Measurements from ENCODE around the gene IL1RAPL1.

Gene IL1RAPL1

GRCh38 chrX:28701222-28701621 lies 114.0 kb downstream of the IL1RAPL1 start:
- Histone ChIP-seq H3K27me3 (ENCODE audit: insufficient read depth, low read length, poor library complexity, severe bottlenecking) (no peaks in the 10 kb centered on the region), H3K4me3 (ENCODE audit: low read length, poor library complexity, severe bottlenecking) (no peak overlapping the region), H4K20me1 (ENCODE audit: insufficient read depth, low read length, poor library complexity, severe bottlenecking) (no peaks in the 10 kb centered on the region), H3K9ac (ENCODE audit: low read depth, low read length, poor library complexity, severe bottlenecking) (no peak overlapping the region), H3K9me2 (replicated peaks; ENCODE audit: low read depth, low read length) (no peaks in the 10 kb centered on the region), H3F3A (ENCODE audit: low read depth) (no peaks in the 10 kb centered on the region), H3K79me2 (ENCODE audit: insufficient read depth, low read length) (no peaks in the 10 kb centered on the region), H3K4me1 (ENCODE audit: insufficient read depth, low read length, poor library complexity, severe bottlenecking) (no peaks in the 10 kb centered on the region), H3K9me3 (ENCODE audit: insufficient read depth, low read depth, low read length) (no peaks in the 10 kb centered on the region), H3K36me3 (ENCODE audit: insufficient read depth, low read length) (no peaks in the 10 kb centered on the region), H3K4me2 (ENCODE audit: low read depth, low read length, poor library complexity, severe bottlenecking) (no peak overlapping the region), H2AFZ (ENCODE audit: low read length) (no peak overlapping the region)
- TF ChIP-seq EZH2phosphoT487 (IDR thresholded peaks at IDR 0.05; ENCODE audit: borderline replicate concordance), result no peak
- no peak for TF ChIP-seq CTCF (conservative IDR thresholded peaks at IDR 0.05; ENCODE audit: low read length)

GRCh38 chrX:28706964-28707363 lies 119.7 kb downstream of the IL1RAPL1 start:
- Histone ChIP-seq H3K9me3 (ENCODE audit: insufficient read depth, low read depth, low read length) (no peaks in the 10 kb centered on the region), H3K4me2 (ENCODE audit: low read depth, low read length, poor library complexity, severe bottlenecking) (no peak overlapping the region), H3K36me3 (ENCODE audit: insufficient read depth, low read length) (no peaks in the 10 kb centered on the region), H3K9me2 (replicated peaks; ENCODE audit: low read depth, low read length) (no peaks in the 10 kb centered on the region), H3K4me1 (ENCODE audit: insufficient read depth, low read length, poor library complexity, severe bottlenecking) (no peaks in the 10 kb centered on the region), H2AFZ (ENCODE audit: low read length) (no peak overlapping the region), H3K4me3 (ENCODE audit: low read length, poor library complexity, severe bottlenecking) (no peak overlapping the region), H3F3A (ENCODE audit: low read depth) (no peaks in the 10 kb centered on the region), H4K20me1 (ENCODE audit: insufficient read depth, low read length, poor library complexity, severe bottlenecking) (no peaks in the 10 kb centered on the region), H3K79me2 (ENCODE audit: insufficient read depth, low read length) (no peaks in the 10 kb centered on the region), H3K9ac (ENCODE audit: low read depth, low read length, poor library complexity, severe bottlenecking) (no peak overlapping the region), H3K27me3 (ENCODE audit: insufficient read depth, low read length, poor library complexity, severe bottlenecking) (no peaks in the 10 kb centered on the region)
- TF ChIP-seq EZH2phosphoT487 (IDR thresholded peaks at IDR 0.05; ENCODE audit: borderline replicate concordance), result no peak
- TF ChIP-seq CTCF (conservative IDR thresholded peaks at IDR 0.05; ENCODE audit: low read length), result no peak

GRCh38 chrX:28709421-28709820 lies 122.2 kb downstream of the IL1RAPL1 start:
- Histone ChIP-seq H3K79me2 (ENCODE audit: insufficient read depth, low read length) (no peaks in the 10 kb centered on the region), H3K4me1 (ENCODE audit: insufficient read depth, low read length, poor library complexity, severe bottlenecking) (no peaks in the 10 kb centered on the region), H3K9me2 (replicated peaks; ENCODE audit: low read depth, low read length) (no peaks in the 10 kb centered on the region), H3K9ac (ENCODE audit: low read depth, low read length, poor library complexity, severe bottlenecking) (no peak overlapping the region), H3F3A (ENCODE audit: low read depth) (no peaks in the 10 kb centered on the region), H4K20me1 (ENCODE audit: insufficient read depth, low read length, poor library complexity, severe bottlenecking) (no peaks in the 10 kb centered on the region), H3K27me3 (ENCODE audit: insufficient read depth, low read length, poor library complexity, severe bottlenecking) (no peaks in the 10 kb centered on the region), H2AFZ (ENCODE audit: low read length) (no peak overlapping the region), H3K4me3 (ENCODE audit: low read length, poor library complexity, severe bottlenecking) (no peak overlapping the region), H3K4me2 (ENCODE audit: low read depth, low read length, poor library complexity, severe bottlenecking) (no peak overlapping the region), H3K9me3 (ENCODE audit: insufficient read depth, low read depth, low read length) (no peaks in the 10 kb centered on the region), H3K36me3 (ENCODE audit: insufficient read depth, low read length) (no peaks in the 10 kb centered on the region)
- TF ChIP-seq CTCF (conservative IDR thresholded peaks at IDR 0.05; ENCODE audit: low read length) (no peak), EZH2phosphoT487 (IDR thresholded peaks at IDR 0.05; ENCODE audit: borderline replicate concordance) (no peak)
